ENCODE results near the gene DNER.

Gene DNER

DNA sequence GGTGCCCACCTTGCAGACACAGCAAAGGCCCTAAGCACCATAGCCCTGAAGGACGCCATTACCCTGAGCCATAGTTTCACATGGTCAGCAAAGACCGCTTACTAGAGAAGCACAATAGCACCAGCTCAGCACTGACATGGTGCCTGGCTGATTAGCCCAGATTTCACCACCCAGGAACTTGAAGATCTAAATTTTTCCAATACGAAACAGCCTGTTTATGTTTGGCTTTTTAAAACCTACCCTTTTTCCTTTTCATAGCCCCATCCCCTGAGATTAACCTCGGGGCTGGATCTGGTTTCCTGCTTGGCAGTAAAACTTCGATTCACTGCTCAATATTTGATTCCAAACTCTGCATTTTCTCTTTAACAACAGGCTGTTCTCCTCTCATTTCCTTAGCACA lies 284.8 kb downstream of the DNER start:
- DNase-seq: no peak

GRCh38 chr2:229426464-229426863 lies 287.9 kb downstream of the DNER start:
- DNase-seq: no peak

GRCh38 chr2:229425598-229425997 lies 288.8 kb downstream of the DNER start:
- DNase-seq: no peak

- DNase-seq: no peak
Observed at GRCh38 chr2:229422063-229422462, 292.3 kb downstream of the DNER start.

DNA sequence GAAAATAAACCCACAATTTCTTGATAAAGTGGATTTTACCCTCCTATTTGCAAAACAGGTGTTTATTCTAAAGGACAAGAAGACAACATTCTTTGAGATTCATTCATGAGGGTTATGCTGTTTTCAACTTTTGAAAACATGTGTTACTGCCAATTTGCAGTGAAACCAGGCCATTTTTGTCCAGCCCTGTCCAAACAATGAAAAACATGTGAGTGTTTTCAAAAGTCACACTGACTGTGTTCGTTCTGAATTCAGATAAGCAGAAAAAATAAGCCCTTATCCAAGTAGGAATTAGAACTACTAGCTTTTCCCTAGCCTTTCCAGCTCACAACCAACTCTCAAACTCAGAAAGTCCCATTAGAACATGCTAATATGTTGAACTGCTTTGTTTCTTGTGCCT lies 295.2 kb downstream of the DNER start:
- DNase-seq: no peak

DNA sequence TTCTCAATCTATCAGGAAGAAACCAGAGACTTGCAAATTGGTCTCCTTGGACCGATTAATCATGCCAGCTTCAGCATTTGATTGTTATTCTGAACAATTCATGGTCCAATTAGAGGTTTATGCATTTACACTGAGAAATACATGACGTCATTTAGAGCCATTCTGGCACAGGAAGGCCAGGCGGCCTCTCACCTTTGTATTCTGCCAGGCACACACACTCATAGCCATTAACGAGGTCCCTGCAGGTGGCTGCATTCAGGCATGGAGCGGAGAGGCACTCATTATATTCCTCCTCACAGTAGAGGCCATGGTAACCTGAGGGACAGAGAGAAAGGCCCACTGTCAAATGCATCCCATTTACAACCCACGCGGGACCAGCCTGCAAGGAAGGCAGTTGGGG lies 296.4 kb downstream of the DNER start:
- DNase-seq: peak; percentile 93

DNA sequence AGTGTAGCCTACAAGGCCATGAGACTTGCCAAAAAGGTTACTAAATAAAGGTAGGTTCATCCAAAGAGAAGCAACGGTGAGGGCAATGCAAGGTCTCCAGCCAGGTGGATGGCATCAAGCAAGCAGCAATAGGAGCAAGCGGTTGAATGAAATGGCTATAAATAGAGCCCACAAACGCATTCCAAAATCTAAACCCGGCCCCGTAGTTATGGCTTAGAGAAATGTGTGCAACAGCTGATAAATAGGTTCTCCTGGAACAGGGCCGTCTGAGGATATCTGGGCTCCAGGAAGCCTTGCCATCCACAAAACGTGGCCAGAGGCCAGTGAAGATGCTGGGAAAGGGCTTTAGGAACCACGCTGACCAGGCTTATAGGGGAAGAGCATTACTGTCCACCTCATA lies 297.2 kb downstream of the DNER start:
- DNase-seq: no peak

DNA sequence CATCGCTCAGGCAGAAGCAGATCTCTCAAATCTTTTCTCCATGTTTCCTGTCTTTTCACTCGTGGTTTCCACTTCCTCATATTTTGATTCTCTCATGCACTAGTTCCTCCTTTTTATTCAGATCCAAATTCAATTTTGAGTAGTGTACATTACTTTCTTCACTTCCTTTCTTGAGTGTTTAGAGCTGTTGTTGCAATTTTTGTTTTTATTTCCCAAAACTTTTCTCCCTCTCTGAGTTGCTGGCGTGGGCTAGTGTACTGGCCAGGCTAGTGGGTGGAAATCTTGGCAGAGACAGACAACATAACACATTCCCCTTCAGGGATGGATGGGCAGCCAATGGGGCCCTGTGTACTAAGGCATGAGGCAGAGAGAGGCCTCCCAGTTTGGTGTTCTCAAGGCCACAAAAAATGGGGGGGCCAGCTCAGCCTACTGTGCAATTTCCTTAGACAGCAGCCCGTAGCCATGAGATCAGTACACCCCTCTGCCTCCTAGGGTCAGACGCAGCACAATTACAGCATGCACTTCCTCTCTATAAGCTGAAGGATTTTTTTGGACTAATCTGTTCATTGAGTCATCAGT lies 298.1 kb downstream of the DNER start:
- DNase-seq: no peak

GRCh38 chr2:229414631-229415030 lies 299.7 kb downstream of the DNER start:
- no peak for DNase-seq

DNA sequence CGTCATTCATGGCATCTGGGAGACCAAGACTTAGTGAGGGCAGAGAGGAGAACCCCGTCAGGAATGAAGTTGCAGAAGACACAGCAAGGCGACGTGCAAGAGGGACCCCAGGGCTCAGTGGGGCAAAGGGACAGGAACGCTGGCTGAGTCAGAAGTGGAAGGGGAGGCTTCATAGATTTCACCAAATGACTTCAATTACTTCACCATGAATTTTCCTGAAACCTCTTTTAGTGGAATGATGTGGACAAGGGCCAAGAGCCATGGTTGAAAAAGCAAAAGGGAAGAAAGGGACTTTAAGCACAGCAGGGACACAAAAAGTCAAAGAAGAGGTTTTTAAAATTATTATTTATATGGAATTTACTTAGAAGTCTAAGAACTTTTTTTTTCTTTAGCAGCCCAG lies 301.7 kb downstream of the DNER start:
- no peak for DNase-seq

- DNase-seq: no peak
Observed at GRCh38 chr2:229410946-229411345, 303.4 kb downstream of the DNER start.

DNA sequence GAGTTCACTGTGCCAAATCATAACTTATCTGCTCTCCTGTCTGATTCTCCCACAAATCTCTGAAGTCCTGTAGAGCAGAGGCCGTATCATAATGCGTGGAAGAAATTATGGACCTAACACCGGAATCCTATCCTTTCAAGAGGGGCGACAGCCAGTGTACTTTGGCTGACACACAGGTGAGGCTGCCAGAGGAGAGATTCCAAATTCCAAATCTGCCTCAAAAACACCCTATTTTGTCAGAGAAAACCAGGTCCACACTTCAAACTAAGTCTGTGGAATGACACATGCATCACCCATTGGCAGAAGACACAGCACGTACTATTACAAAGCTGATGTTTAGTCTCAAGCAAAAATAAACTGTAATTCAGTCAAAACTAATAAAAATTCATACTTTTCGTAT lies 304.1 kb downstream of the DNER start:
- DNase-seq: no peak

GRCh38 chr2:229409751-229410181 lies 304.6 kb downstream of the DNER start:
- DNase-seq: no peak

- no peak for DNase-seq
Observed at GRCh38 chr2:229408962-229409361, 305.4 kb downstream of the DNER start.

GRCh38 chr2:229408356-229408755 lies 306.0 kb downstream of the DNER start:
- no peak for DNase-seq

- DNase-seq: no peak
Observed at GRCh38 chr2:229407170-229407569, 307.2 kb downstream of the DNER start.

DNA sequence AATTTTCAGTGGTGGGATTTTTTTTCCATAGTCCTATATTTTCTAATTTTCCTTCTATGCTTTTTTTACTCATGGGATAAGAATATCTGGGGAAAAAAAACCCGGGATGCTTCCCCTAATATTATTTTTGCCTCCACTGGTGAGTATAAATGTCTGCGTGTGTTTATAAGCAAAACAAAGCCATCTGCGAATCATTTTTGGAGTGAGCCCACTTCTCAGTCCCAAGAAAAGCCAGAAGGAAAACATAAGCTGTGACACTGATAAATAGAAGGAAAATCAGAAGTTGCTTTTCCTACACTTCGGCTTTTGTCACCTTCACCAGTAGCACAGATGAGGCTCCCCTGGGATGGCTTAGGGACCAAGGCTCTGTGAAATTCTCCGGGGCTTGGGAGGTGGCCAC lies 308.6 kb downstream of the DNER start:
- no peak for DNase-seq

DNA sequence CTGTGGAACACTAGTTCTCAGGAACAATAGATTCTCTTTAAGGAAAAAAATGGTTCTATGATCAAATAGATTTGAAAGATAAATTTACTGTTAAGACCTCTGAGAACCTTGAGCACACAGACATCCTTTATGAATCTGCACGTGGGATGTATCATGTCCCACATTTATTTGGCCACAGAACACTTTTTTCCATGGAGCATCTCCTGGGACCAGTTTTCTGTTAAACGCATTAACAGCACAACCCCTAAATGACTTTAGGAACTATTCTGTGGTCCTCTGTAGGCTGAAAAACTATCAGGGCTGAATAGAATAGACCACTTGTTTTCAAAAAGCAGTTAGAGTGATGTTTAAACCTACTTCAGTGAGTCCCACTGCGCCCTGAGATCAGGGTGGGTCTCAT lies 311.1 kb downstream of the DNER start:
- no peak for DNase-seq

GRCh38 chr2:229401171-229401865 lies 313.0 kb downstream of the DNER start:
- no peak for DNase-seq

DNA sequence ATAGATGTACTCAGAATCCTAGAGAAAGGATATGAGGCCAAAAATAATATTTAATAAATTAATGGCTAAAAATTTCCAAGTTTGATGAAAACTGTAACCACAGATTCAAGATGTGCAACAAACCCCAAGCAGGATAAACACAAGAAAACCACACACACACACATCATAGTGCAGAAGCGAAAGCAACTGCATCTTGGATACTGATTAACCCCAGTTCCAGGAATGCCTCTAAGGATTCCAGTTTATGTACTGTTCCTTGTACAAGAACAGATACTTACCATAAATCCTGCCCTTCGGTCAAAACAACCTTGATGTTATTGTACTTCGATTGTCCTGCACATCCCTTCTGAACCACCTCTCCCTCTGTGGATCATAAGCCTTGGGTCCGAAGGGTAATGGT lies 320.4 kb downstream of the DNER start:
- no peak for DNase-seq

- DNase-seq: no peak
Observed at GRCh38 chr2:229392196-229392595, 322.2 kb downstream of the DNER start.

- no peak for DNase-seq
Observed at GRCh38 chr2:229388731-229389130, 325.6 kb downstream of the DNER start.

- DNase-seq: no peak
Observed at GRCh38 chr2:229387866-229388265, 326.5 kb downstream of the DNER start.

- no peak for DNase-seq
Observed at GRCh38 chr2:229380101-229380625, 334.2 kb downstream of the DNER start.

- no peak for DNase-seq
Observed at GRCh38 chr2:229378386-229378785, 336.0 kb downstream of the DNER start.
